Mesothelial cell of epicardium (in vitro differentiated cells): ENCODE measurements around the gene SHISA7. TPM values are rescaled to one million over a fixed set of nuclear protein-coding genes. Genes with fewer than 3 reads are reported as not detected.

ENCODE experiments used
- DNase-seq, 2 experiments: peaks; one replicate each; pipeline ENCODE4 v3.0.0; 2021; ENCODE audit warnings: low spot score in 2 of 2; ENCODE audit not compliant: unreplicated experiment in 2 of 2
- H3K27ac Mint-ChIP-seq: 2 replicates; pipeline ENCODE4 v1.8.0; 2021; ENCODE audit warnings: mixed read lengths
- H3K27me3 Mint-ChIP-seq: 2 replicates; pipeline ENCODE4 v1.8.0; 2021; ENCODE audit warnings: low read depth, mixed read lengths
- H3K36me3 Mint-ChIP-seq: 2 replicates; pipeline ENCODE4 v1.8.0; 2021; ENCODE audit warnings: mixed read lengths
- H3K4me1 Mint-ChIP-seq: 2 replicates; pipeline ENCODE4 v1.8.0; 2021; ENCODE audit warnings: mixed read lengths
- H3K4me3 Mint-ChIP-seq: 2 replicates; pipeline ENCODE4 v1.8.0; 2021; ENCODE audit warnings: mild to moderate bottlenecking, moderate library complexity, mixed read lengths
- H3K9me3 Mint-ChIP-seq: 2 replicates; pipeline ENCODE4 v1.8.0; 2021; ENCODE audit warnings: mixed read lengths
- total RNA-seq: library from RNA; stranded (reverse); gene quantifications from 3 replicates; pipeline ENCODE4 v1.2.1, GENCODE V29; 2021
- TF ChIP-seq, protein P1 (sequence below): fragments of 200-600 bp; sonication (generic); IDR thresholded peaks from one replicate; pipeline ENCODE4 v1.5.0; 2021; ENCODE audit warnings: antibody characterized with exemption; ENCODE audit not compliant: unreplicated experiment

The SHISA7 gene
- total RNA-seq, 1 donor from 2014 or later = 0.04 TPM

DNA sequence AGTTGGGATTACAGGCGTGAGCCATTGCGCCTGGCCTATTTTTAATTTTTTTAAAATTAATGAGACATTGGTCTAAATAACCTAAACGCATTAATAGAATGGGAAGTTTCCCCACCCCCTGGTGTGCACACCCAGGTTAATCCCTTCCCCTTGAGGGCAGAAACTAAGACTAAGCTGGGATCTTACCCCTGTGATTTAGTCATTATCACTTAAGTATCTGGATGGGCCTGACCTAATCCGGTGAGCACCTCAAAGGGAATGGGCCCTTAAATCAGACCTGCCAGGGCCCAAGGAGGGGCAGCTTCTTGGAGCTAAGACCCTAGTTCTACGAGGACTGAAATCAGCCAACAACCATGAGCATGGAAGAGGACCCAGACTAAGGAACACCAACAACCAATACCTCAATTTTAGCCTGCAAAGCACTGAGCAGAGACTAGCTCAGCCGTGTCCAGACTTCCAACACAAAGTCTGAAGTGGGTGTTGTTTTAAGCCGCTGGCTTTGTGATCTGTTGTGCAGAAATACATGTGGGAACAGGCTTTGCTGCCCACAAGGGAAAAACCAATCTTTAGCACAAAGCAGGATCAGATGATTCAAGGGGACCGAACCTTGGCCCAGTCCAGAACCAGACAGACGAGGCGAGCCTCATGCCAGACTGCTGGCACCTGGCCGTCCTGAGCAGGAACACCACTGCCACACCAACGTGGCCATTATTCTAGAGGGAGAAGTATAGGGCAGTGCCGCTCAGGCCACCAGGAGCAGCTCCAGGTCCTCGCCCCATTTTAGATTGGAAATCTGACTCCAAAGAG, 42.6 kb downstream of the SHISA7 start:
- Mint-ChIP-seq H3K4me3 (no peak overlapping the region), H3K4me1 (peaks cover under 1% of the 10 kb centered on the region), H3K27ac (peak overlapping the region; percentile 50), H3K27me3 (no peaks in the 10 kb centered on the region), H3K36me3 (peaks cover 24% of the 10 kb centered on the region), H3K9me3 (no peaks in the 10 kb centered on the region)
- TF ChIP-seq, protein P1, sequence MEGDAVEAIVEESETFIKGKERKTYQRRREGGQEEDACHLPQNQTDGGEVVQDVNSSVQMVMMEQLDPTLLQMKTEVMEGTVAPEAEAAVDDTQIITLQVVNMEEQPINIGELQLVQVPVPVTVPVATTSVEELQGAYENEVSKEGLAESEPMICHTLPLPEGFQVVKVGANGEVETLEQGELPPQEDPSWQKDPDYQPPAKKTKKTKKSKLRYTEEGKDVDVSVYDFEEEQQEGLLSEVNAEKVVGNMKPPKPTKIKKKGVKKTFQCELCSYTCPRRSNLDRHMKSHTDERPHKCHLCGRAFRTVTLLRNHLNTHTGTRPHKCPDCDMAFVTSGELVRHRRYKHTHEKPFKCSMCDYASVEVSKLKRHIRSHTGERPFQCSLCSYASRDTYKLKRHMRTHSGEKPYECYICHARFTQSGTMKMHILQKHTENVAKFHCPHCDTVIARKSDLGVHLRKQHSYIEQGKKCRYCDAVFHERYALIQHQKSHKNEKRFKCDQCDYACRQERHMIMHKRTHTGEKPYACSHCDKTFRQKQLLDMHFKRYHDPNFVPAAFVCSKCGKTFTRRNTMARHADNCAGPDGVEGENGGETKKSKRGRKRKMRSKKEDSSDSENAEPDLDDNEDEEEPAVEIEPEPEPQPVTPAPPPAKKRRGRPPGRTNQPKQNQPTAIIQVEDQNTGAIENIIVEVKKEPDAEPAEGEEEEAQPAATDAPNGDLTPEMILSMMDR = no peak
- DNase-seq = no peak

DNA sequence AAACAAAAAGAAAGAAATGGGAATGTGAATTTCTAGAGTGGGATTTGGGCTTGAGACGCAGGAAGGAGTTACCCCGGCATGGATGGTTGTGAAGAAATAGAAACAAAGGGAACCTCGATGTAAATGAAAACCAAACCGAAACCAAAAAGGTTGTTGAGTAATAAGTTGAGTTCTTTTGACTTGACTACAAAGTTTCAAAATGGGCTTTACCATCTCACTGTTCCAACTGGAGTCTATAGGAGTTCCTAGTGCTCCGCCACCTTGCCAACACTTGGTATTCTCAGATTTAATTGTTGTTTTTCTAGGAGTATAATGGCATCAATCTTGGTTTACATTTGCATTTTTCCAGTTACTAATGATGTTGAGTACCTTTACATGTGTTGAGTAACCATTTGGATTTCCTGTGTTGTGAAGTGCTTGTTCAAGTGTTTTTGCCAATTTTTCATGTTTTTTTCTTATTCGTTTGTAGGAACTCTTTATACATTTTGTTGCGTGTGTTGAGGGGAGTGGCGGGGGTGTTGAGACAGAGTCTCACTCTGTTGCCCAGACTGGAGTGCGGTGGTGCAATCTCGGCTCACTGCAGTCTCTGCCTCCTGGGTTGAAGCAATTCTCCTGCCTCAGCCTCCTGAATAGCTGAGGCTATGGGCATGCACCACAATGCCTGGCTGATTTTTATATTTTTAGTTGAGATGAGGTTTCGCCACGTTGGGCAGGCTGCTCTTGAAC, 44.7 kb downstream of the SHISA7 start:
- TF ChIP-seq, protein P1 = no peak
- no peaks in the 10 kb centered on the region for H3K27me3 Mint-ChIP-seq
- no peaks in the 10 kb centered on the region for H3K9me3 Mint-ChIP-seq
- H3K4me3 Mint-ChIP-seq = no peak overlapping the region
- DNase-seq = no peak
- H3K36me3 Mint-ChIP-seq = peaks cover 19% of the 10 kb centered on the region
- peaks cover under 1% of the 10 kb centered on the region for H3K4me1 Mint-ChIP-seq
- H3K27ac Mint-ChIP-seq = no peak overlapping the region

DNA sequence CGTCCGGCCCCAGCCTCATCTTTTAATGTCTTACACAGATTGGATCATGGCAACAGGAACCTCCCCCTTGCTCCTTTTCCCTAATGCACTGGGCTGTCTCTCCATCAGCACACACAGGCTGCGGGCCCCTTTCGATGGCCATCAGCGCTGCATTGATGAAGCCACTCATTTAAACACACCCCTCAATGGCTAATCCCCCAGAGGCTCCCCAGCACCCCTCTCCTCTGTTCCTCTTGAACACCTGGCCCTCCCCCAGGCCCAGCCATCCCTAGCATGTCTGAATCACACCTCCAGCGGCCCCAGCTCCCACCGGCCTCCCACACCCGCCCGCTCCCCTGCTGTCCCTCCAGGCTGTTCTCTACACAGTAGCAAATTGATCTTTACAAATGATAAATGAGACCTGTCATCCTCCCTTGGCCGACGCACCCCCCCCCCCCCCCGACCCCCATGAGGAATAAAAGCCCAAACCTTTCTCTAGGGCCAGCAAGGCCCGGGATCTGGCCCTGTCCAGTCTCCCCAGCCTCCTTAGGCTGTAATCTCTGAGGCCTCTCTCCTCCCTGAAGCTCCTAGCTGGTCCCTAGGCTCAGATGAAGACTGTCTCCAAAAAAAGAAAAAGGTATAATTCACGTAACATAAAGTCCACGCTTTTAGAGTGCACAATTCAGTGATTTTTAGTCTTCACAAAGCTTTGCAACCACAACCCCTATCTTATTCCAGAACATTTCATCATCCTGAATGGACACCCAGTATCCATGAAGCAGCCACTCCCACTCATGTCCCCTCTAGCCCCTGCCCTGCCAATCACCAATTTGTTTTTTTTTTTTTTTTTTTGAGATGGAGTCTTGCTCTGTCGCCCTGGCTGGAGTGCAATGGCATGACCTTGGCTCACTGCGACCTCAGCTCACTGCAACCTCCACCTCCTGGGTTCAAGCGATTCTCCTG, 50.0 kb downstream of the SHISA7 start:
- H3K4me1 Mint-ChIP-seq = peaks cover 26% of the 10 kb centered on the region
- H3K4me3 Mint-ChIP-seq = no peak overlapping the region
- peaks cover 15% of the 10 kb centered on the region for H3K36me3 Mint-ChIP-seq
- H3K9me3 Mint-ChIP-seq = no peaks in the 10 kb centered on the region
- no peaks in the 10 kb centered on the region for H3K27me3 Mint-ChIP-seq
- no peak overlapping the region for H3K27ac Mint-ChIP-seq
- TF ChIP-seq, protein P1 = no peak
- no peak for DNase-seq

DNA sequence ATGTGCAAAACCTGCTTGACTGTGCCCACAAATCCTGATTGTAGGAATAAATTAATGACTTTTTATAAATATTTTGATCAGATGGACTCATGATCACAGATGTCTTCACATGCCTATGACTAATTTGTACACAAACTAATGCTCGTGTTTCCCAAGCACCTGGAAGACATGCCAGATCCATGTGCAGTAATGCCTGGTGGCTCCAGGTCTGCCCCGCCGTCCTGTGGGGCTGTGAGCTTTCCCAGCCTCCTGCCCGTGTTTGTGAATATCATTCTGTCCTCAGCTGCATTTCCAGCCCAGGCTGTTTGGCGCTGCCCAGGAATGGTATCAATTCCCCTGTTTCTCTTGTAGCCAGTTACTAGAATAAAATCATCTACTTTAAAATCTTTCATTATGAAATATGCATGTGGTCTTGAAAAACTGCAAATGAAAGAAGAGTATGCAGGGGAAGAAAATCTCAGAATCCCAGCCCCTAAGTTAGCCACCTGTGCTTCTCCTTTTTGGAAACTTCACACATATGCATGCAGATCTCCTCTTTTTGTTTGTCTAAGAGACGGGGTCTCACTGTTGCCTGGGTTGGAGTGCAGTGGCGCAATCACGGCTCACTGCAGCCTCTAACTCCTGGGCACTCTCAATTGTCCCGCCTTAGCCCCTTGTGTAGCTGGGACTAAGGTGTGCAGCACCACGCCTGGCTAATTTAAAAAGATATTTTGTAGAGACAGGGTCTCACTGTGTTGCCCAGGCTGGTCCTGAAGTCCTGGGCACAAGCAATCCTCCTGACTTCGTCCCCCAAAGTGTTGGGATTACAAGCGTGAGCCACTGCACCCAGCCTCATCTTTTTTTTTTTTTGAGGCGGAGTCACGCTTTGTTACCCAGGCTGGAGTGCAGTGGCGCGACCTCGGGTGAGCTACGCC, 51.1 kb downstream of the SHISA7 start:
- Mint-ChIP-seq H3K27ac (no peak overlapping the region), H3K4me3 (no peak overlapping the region), H3K4me1 (peaks cover 37% of the 10 kb centered on the region), H3K36me3 (peaks cover 14% of the 10 kb centered on the region), H3K9me3 (no peaks in the 10 kb centered on the region), H3K27me3 (no peaks in the 10 kb centered on the region)
- no peak for DNase-seq
- TF ChIP-seq, protein P1 = no peak
